ENCODE results near the gene KASH5. TPM values are rescaled to one million over a fixed set of nuclear protein-coding genes. Genes with fewer than 3 reads are reported as not detected.
A peak's percentile ranks its signal among the peaks of the same experiment; 100 is the strongest.

KASH5 gene
- total and polyA plus RNA-seq, 5 experiments from 2014 or later = 0.22 to 0.36 TPM; not detected in 3

DNA sequence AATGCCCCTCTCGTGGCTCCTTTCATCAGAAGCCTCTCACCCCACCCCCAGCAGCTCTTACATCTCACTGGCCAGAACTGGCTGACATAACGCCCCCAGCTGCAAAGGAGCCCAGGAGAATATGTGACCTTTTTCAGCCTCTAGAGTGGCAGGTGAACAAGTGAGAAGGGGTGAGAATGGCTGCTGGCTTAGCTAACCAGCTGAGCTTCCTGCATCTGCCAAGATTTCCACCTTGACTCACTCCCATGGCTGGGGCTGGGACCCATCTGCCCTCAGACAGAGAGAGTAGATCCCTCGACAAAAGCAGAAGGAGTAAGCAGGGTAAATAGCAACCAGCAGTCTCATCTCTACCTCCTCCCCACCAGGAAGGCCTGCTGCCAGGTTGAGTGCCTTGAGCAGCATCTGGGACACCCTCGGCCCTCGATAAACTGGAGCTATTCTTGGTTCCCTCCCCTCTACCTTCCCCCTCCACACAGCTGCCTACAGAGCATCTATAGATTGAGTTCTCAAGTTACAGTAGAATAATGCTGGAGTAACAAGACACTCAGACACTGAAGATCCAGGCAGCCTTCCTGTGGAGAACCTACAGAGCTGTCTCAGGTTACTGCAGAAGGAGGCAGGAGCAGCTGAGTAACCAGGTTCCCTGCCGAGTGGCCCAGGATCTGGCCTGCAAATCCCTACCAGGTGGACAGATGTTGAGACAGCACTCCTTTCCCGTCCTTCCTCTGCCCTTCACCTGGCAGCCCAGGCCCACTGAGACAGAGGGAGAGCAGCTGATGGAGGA, 15.5 kb downstream of the KASH5 start:
- H3K36me3 Mint-ChIP-seq = no peaks in the 10 kb centered on the region
- peak overlapping the region in 3 of 10 donors; percentile 51 to 63 (median 54) for H3K27ac Mint-ChIP-seq
- no peaks in the 10 kb centered on the region for H3K9me3 Mint-ChIP-seq
- H3K4me3 Mint-ChIP-seq = peak overlapping the region in 1 of 10 donors; percentile 33
- POLR2A ChIA-PET = interaction anchor here (1.2 kb wide), 2 partner anchors 8 to 17 kb away, joined by 3 read pairs; no protein-coding TSS in a partner anchor
- H3K27me3 Mint-ChIP-seq = no peaks in the 10 kb centered on the region
- peaks cover 25 to 38% (median 34%) of the 10 kb centered on the region in 4 donors for H3K4me1 Mint-ChIP-seq
- DNase-seq (peak in 1 of 10 donors; percentile 28), ATAC-seq (peak in 1 of 2 donors; percentile 73)

DNA sequence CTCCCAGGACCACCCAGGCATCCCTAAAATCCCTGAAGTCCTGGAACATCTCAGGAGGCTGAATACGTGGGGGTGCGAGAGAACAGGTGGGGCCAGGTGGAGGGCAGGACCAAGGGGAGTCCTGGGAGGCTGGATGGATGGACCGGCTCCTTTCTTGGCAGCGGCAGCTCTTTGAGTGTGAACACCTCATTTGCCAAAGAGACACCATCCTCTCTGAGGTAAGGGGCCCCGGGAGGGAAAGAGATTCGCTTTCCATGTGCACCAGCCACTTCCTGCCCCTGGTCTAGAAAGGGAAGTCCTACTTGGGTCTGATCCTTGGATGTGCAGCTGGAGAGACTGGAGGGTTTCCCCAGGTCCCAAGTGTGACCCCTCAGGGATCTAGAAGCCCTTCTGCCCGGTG, 19.0 kb downstream of the KASH5 start:
- POLR2A ChIA-PET = interaction anchor here (0.8 to 1.9 kb wide), 3 partner anchors 13 to 45 kb away, joined by 3 to 6 read pairs (median 4); partner anchors contain the start of gene PIH1D1
- no peak overlapping the region for H3K4me3 Mint-ChIP-seq

DNA sequence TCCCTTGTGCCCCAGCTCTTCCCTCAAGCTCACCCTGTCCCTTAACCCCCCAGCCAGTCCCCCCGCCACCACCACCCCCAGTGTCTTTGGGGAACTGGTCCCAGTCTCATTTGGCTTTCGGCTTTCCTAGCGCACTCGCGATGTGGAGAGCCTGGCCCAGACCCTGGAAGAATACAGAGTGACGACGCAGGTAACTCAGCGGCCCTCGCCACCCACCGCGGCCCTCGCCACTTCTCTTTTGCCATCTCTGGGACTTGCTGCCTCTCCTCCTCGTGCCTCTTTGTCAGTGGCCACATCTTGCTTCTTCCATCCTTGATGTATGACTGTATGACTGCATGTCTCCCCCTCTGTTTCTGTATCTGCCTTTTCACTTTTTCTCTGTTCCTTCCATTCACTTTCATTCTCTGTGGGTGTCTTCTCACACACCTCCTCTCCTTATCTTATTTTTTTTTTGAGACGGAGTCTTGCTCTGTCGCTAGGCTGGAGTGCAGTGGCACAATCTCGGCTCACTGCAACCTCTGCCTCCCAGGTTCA, 19.5 kb downstream of the KASH5 start:
- ATAC-seq (no peak), DNase-seq (no peak)
- Mint-ChIP-seq H3K4me3 (peak overlapping the region in 1 of 10 donors; percentile 37), H3K36me3 (no peaks in the 10 kb centered on the region), H3K27ac (peak overlapping the region in 8 of 10 donors; percentile 3 to 89 (median 73)), H3K4me1 (peaks cover 42 to 67% (median 61%) of the 10 kb centered on the region in 4 donors), H3K27me3 (no peaks in the 10 kb centered on the region), H3K9me3 (no peaks in the 10 kb centered on the region)
- POLR2A ChIA-PET = interaction anchor here (1.9 kb wide), 1 partner anchor 13 kb away, joined by 4 read pairs; no protein-coding TSS in a partner anchor

More for the DNA sequence above, 19.0 kb downstream of the KASH5 start:
- Mint-ChIP-seq H3K27me3 (no peaks in the 10 kb centered on the region), H3K4me1 (peaks cover 39 to 62% (median 57%) of the 10 kb centered on the region in 4 donors), H3K9me3 (no peaks in the 10 kb centered on the region), H3K27ac (peak overlapping the region in 3 of 10 donors; percentile 47 to 86 (median 70)), H3K36me3 (no peaks in the 10 kb centered on the region)
- ATAC-seq (no peak), DNase-seq (no peak)

DNA sequence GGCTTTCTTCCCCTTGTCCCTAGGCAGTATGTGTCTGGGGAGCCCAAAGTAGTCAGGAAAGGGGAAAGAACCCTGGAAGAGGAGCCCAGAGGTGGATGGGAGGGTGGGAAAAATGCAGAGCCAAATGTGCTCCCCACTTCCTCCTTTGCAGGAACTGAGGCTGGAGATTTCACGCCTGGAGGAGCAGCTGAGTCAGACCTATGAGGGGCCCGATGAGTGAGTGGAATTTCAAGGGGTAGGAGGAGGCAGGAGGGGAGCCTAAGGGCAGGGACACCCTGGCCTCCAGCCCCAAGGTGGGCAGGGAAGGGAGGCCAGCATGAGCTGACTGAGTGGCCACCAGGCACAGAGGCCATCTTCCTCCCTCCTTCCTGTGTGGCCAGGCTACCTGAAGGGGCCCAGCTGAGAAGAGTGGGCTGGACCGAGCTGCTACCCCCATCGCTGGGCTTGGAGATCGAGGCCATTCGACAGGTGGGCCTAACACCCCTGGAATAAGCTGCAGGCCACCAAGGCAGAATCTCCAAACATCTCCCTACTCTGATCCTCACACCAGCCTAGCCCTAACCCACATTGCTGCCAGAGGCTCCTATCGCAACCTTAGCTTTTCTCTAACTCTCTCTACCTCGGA, 20.9 kb downstream of the KASH5 start:
- Mint-ChIP-seq H3K4me3 (peak overlapping the region in 9 of 10 donors; percentile 39 to 87 (median 69)), H3K27me3 (no peaks in the 10 kb centered on the region)
- POLR2A ChIA-PET = interaction anchor here (0.5 to 1.7 kb wide), 6 partner anchors 9 to 109 kb away, joined by 3 to 5 read pairs (median 3); partner anchors contain the start of gene FLT3LG

DNA sequence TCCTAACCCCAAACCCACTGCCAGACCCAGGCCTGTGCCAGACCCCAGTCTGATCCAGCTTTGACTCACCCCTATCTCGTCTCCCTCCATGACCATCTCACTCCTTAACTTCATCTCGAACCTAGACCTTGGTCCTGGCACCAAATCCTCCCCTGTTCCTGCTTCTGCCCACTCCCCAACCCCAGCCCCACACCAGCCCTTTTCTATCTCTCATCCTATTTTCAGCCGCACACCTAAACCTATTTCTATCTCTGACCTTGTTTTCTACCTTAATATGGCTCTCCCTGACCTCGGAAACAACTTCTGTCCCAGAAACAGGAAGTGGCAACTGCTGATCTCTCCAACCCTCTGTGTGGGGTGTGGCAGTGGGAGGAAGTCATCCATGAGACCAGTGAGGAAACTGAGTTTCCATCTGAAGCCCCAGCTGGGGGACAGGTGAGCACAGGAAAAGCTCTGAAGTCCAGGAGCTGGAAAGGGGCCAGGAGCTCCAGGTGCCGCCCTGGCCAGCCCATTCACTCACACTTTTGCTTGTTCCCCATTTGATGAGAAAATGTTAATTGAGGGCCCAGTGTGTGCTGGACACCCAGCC, 21.5 kb downstream of the KASH5 start:
- no peaks in the 10 kb centered on the region for H3K27me3 Mint-ChIP-seq

More for the DNA sequence above, 20.9 kb downstream of the KASH5 start:
- H3K36me3 Mint-ChIP-seq = no peaks in the 10 kb centered on the region
- no peaks in the 10 kb centered on the region for H3K9me3 Mint-ChIP-seq
- DNase-seq (no peak), ATAC-seq (peak in 1 of 2 donors; percentile 27)
- H3K27ac Mint-ChIP-seq = peak overlapping the region; percentile 56 to 92 (median 88)
- H3K4me1 Mint-ChIP-seq = peaks cover 35 to 58% (median 56%) of the 10 kb centered on the region in 4 donors

DNA sequence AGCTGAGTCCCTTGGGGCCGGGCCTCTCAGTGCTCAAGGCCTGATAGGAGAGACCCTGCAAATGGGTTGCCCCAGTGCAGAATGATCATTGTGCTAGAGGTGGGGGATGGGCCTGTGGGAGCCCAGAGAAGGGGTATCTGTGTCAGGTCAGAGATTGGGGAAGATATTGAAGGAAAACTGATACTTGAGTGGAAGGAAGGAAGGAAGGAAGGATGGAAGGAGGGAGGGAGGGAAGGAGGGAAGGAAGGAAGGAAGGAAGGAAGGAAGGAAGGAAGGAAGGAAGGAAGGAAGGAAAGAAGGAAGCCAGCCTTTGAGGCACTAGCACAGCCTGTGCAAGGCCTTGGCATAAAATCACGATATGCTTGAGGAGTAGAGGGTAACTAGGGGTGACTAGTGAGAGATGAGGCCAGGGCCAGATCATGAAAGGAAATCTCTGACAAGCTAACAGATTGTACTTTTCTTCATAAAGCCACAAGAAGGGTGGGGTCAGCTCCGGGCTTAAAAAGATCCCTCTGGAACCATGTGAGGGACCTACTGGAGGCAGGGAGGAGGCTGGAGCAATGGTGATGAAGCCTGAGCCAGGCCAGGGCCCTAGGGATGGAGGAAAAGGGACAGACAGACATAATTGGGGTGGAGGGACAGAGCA, 23.8 kb downstream of the KASH5 start:
- Mint-ChIP-seq H3K4me3 (peak overlapping the region in 2 of 10 donors; percentile 12 to 49), H3K27ac (peak overlapping the region in 6 of 10 donors; percentile 9 to 87 (median 53)), H3K4me1 (peaks cover 37 to 55% (median 48%) of the 10 kb centered on the region in 4 donors), H3K9me3 (no peaks in the 10 kb centered on the region), H3K27me3 (no peaks in the 10 kb centered on the region), H3K36me3 (no peaks in the 10 kb centered on the region)
- no peak for ATAC-seq
- DNase-seq = no peak
- POLR2A ChIA-PET = interaction anchor here (1.1 to 1.5 kb wide), 2 partner anchors 8 to 16 kb away, joined by 3 to 4 read pairs; no protein-coding TSS in a partner anchor

More for the DNA sequence above, 21.5 kb downstream of the KASH5 start:
- Mint-ChIP-seq H3K27ac (peak overlapping the region; percentile 56 to 92 (median 88)), H3K9me3 (no peaks in the 10 kb centered on the region), H3K36me3 (no peaks in the 10 kb centered on the region), H3K4me3 (peak overlapping the region; percentile 39 to 87 (median 68)), H3K4me1 (peaks cover 35 to 57% (median 55%) of the 10 kb centered on the region in 4 donors)
- DNase-seq (no peak), ATAC-seq (peak; percentile 53 to 69)
- POLR2A ChIA-PET = interaction anchor here (0.5 to 1.7 kb wide), 6 partner anchors 9 to 110 kb away, joined by 3 to 5 read pairs (median 3); no protein-coding TSS in a partner anchor

DNA sequence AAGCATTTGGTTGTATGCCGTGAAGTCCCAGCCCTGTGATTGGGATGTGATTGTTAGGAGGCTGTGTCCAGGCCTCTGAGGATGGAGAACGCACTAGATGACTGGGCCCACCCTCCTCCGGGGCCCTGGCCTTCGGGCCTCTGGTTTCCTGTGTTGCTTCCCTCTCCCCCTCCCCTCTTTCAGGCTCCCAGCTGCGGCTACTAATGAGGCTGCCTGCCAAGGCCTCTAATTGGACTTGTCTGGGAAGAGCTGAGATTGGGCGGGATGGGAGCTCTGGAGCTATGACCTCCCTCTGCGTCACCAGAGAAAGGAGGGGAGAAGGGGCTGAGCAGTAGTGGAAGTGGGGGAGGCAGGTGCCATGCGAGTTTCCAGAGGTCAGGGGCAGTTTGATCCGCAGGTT, 25.3 kb downstream of the KASH5 start:
- H3K36me3 Mint-ChIP-seq = no peaks in the 10 kb centered on the region
- ATAC-seq (no peak), DNase-seq (no peak)
- peaks cover 31 to 43% (median 37%) of the 10 kb centered on the region in 4 donors for H3K4me1 Mint-ChIP-seq
- no peaks in the 10 kb centered on the region for H3K9me3 Mint-ChIP-seq
- peak overlapping the region in 2 of 10 donors; percentile 9 to 67 for H3K27ac Mint-ChIP-seq
- POLR2A ChIA-PET = interaction anchor here (0.9 kb wide), 1 partner anchor 12 kb away, joined by 3 read pairs; no protein-coding TSS in a partner anchor
- H3K4me3 Mint-ChIP-seq = no peak overlapping the region
- peaks cover 1 to 11% (median 7%) of the 10 kb centered on the region in 5 donors for H3K27me3 Mint-ChIP-seq

DNA sequence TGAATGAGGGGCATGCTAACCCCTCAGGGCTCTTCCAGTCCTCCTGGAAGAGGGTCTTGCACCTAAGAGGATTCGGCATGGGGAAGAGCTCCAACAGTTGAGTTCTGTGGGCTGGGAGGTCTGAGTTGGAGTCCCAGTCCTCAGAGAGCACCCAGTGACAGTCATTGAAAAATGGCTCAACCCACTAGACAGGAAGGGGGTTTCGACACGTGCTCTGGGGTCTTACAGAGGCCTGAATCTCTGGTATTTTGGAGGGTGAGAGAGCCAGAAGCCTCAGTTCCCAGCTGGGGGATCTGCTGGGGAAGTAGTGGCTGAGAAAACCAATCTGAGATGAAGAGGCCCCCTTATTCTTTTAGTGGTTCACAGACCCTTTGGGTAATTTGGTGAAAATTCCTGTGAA, 26.2 kb downstream of the KASH5 start:
- no peak for ATAC-seq
- H3K4me3 Mint-ChIP-seq = no peak overlapping the region
- DNase-seq = no peak
- H3K27ac Mint-ChIP-seq = peak overlapping the region in 1 of 10 donors; percentile 28
- H3K4me1 Mint-ChIP-seq = peaks cover 25 to 34% (median 28%) of the 10 kb centered on the region in 4 donors
- H3K27me3 Mint-ChIP-seq = peaks cover 6 to 20% (median 14%) of the 10 kb centered on the region in 5 donors
- H3K36me3 Mint-ChIP-seq = no peaks in the 10 kb centered on the region
- no peaks in the 10 kb centered on the region for H3K9me3 Mint-ChIP-seq
- POLR2A ChIA-PET = interaction anchor here (0.6 kb wide), 1 partner anchor 172 kb away, joined by 3 read pairs; no protein-coding TSS in a partner anchor

DNA sequence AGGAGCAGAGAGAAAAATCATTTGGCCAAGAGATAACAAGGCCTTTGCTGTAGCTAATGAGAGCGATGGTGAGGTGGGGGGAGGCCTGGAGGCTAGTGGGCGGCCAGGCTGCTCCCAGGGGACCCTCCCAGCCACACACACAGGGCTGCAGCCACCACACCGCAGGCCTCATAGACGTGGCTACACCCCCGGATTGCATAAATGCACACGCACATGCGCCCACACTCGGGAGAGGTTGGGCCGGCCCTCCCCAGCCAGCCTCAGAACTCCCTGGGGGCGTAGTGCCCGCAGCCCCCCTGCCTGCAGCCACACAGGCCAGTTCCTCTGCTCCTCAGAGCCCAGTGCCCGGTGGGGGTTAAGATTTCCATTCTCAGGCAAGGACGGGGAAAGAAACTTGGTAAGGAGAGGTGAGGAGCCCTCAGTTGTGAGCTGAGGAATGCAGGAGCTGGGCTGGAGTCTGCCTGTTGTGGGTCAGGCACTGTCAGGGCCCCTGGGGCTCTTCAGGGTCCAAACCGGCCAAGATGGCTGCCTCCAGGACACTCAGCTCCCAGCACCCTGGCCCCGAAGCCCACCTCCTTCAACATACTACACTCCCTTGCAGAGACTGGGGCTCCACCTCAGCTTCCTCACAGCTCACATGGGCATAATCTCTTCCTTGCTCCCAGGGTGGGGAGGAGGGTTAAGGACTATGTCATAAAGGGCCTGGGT, 27.2 kb downstream of the KASH5 start:
- ATAC-seq (no peak), DNase-seq (no peak)
- H3K36me3 Mint-ChIP-seq = no peaks in the 10 kb centered on the region
- H3K27me3 Mint-ChIP-seq = peaks cover 14 to 30% (median 23%) of the 10 kb centered on the region in 5 donors
- H3K27ac Mint-ChIP-seq = peak overlapping the region in 1 of 10 donors; percentile 53
- no peak overlapping the region for H3K4me3 Mint-ChIP-seq
- POLR2A ChIA-PET = interaction anchor here (0.6 kb wide), 1 partner anchor 28 kb away, joined by 5 read pairs; no protein-coding TSS in a partner anchor
- H3K9me3 Mint-ChIP-seq = no peaks in the 10 kb centered on the region
- H3K4me1 Mint-ChIP-seq = peaks cover 17 to 24% (median 21%) of the 10 kb centered on the region in 4 donors

DNA sequence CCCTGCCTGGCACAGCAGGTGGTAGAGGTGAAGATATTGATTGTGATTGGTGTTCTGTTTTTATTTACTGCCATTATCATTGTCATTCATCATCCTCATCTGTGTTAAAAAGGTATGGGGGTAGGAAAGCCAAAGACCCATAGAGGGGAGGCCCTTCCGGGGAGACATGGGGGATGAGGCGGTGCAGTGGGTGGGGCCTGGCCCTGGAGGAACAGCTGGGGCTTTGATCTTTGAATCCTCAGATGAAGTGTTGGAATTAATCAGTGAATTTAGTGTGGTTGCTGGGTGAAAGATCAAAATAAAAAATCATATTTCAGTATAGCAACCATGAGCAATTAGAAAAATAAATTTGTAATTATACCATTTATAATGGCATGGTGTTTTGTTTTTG, 27.8 kb downstream of the KASH5 start:
- H3K36me3 Mint-ChIP-seq = no peaks in the 10 kb centered on the region
- ATAC-seq (no peak), DNase-seq (no peak)
- H3K27ac Mint-ChIP-seq = peak overlapping the region in 1 of 10 donors; percentile 53
- H3K9me3 Mint-ChIP-seq = peaks cover 0 to 2% (median 0%) of the 10 kb centered on the region in 9 donors
- no peak overlapping the region for H3K4me3 Mint-ChIP-seq
- POLR2A ChIA-PET = interaction anchor here (0.6 kb wide), 1 partner anchor 28 kb away, joined by 5 read pairs; no protein-coding TSS in a partner anchor
- H3K4me1 Mint-ChIP-seq = peaks cover 15 to 25% (median 20%) of the 10 kb centered on the region in 4 donors
- H3K27me3 Mint-ChIP-seq = peaks cover 17 to 35% (median 28%) of the 10 kb centered on the region in 5 donors

DNA sequence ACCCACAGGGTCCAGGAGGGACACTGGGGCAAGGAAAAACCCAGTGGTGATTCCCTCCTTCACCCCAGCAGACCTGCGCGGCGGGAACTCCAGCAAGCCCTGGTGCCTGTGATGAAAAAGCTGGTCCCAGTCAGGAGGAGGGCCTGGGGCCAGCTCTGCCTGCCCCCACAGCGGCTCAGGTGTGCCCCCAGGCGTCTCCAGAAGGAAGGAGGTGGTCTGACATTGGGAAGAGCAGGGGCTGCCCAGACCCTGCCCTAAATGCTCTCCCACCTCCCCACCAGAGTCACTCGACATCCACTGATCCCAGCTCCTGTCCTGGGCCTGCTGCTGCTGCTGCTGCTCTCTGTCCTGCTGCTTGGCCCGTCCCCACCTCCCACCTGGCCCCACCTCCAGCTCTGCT, 29.0 kb downstream of the KASH5 start:
- H3K4me1 Mint-ChIP-seq = peaks cover 17 to 24% (median 18%) of the 10 kb centered on the region in 4 donors
- POLR2A ChIA-PET = interaction anchor here (0.6 to 1.5 kb wide), 3 partner anchors 11 to 218 kb away, joined by 3 to 4 read pairs (median 3); no protein-coding TSS in a partner anchor
- peaks cover 0 to 3% (median 0%) of the 10 kb centered on the region in 3 donors for H3K36me3 Mint-ChIP-seq
- DNase-seq = no peak
- peaks cover 0 to 2% (median 0%) of the 10 kb centered on the region in 9 donors for H3K9me3 Mint-ChIP-seq
- no peak overlapping the region for H3K27ac Mint-ChIP-seq
- H3K27me3 Mint-ChIP-seq = peaks cover 23 to 48% (median 40%) of the 10 kb centered on the region in 5 donors
- no peak for ATAC-seq
- no peak overlapping the region for H3K4me3 Mint-ChIP-seq
